DND-41 (cell line): ENCODE data around the gene CSNK2A1.

Source experiments
- ATAC-seq: fragments of 200-7000 bp; cut with Tn5 transposase; 3 replicates; pipeline ENCODE4 v1.9.1; 2021; ENCODE audit warnings: low read depth; ENCODE audit not compliant: insufficient read depth
- DNase-seq: peaks from one replicate; pipeline ENCODE4 v3.0.0-alpha.2; 2020
- H2AFZ ChIP-seq: 2 replicates; pipeline ENCODE4 v1.6.0; 2012; ENCODE audit warnings: low read depth, low read length
- H3K27ac ChIP-seq: 2 replicates; pipeline ENCODE4 v1.5.1; 2012; ENCODE audit warnings: low read length, inconsistent platforms
- H3K27me3 ChIP-seq: fragments of 200-600 bp; sonication (generic); 2 replicates; pipeline ENCODE4 v1.6.0; 2012; ENCODE audit warnings: low read length, mild to moderate bottlenecking, inconsistent platforms; ENCODE audit not compliant: insufficient read depth, poor library complexity
- H3K36me3 ChIP-seq: 2 replicates; pipeline ENCODE4 v1.5.1; 2012; ENCODE audit warnings: low read length, inconsistent platforms; ENCODE audit not compliant: insufficient read depth
- H3K4me1 ChIP-seq: 2 replicates; pipeline ENCODE4 v1.5.1; 2012; ENCODE audit warnings: mild to moderate bottlenecking, low read length; ENCODE audit not compliant: insufficient read depth
- H3K4me2 ChIP-seq: 2 replicates; pipeline ENCODE4 v1.6.0; 2012; ENCODE audit warnings: mild to moderate bottlenecking, moderate library complexity, low read length, inconsistent platforms; ENCODE audit not compliant: insufficient read depth
- H3K4me3 ChIP-seq, 2 experiments: fragments of 200-600 bp in 1 of 2; shearing (Covaris generic) in 1 of 2; 2 replicates each; pipeline ENCODE4 v1.5.1; 2012 to 2016; ENCODE audit warnings: inconsistent platforms in 2 of 2, low read length in 2 of 2, mild to moderate bottlenecking in 2 of 2, low read depth in 1 of 2, moderate library complexity in 1 of 2
- H3K79me2 ChIP-seq: 2 replicates; pipeline ENCODE4 v1.6.0; 2012; ENCODE audit warnings: low read length, inconsistent platforms; ENCODE audit not compliant: insufficient read depth
- H3K9ac ChIP-seq: 2 replicates; pipeline ENCODE4 v1.6.0; 2012; ENCODE audit warnings: low read depth, mild to moderate bottlenecking, inconsistent platforms, low read length, moderate library complexity
- H3K9me3 ChIP-seq: 2 replicates; pipeline ENCODE4 v1.5.1; 2012; ENCODE audit warnings: low read length, moderate library complexity, mild to moderate bottlenecking, inconsistent platforms; ENCODE audit not compliant: insufficient read depth, severe bottlenecking
- H4K20me1 ChIP-seq: 2 replicates; pipeline ENCODE4 v1.6.0; 2012; ENCODE audit warnings: low read length; ENCODE audit not compliant: insufficient read depth
- EZH2 ChIP-seq: IDR thresholded peaks from 3 replicates; pipeline ENCODE4 v1.6.1; 2012; ENCODE audit warnings: borderline replicate concordance, low read depth, mild to moderate bottlenecking, moderate library complexity, low read length, inconsistent platforms; ENCODE audit not compliant: severe bottlenecking
- TF ChIP-seq, protein P1 (sequence below): IDR thresholded peaks from 2 replicates; pipeline ENCODE4 v1.5.1; 2012; ENCODE audit warnings: borderline replicate concordance, low read length, moderate library complexity, mild to moderate bottlenecking; ENCODE audit not compliant: poor library complexity, severe bottlenecking; ENCODE audit errors: extremely low read depth

CSNK2A1 gene

DNA sequence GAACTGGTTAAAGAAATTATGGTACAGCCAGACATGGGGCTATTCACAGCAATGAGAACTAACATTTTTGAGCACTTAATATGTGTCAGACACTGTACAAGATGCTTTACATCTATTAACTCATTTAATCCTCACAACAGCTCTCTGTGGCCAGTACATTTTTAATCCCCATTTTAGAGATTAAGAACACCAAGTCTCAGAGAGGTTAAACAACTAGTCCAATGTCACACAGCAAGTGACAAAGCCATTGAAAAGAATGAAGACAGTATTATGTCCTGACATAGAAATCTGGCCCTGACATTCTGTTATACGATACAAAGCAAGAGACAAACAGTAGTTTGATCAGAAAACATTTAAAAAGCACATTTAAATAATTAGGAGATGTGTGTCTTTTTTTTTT, 3.8 kb upstream of the CSNK2A1 start:
- TF ChIP-seq, protein P1, sequence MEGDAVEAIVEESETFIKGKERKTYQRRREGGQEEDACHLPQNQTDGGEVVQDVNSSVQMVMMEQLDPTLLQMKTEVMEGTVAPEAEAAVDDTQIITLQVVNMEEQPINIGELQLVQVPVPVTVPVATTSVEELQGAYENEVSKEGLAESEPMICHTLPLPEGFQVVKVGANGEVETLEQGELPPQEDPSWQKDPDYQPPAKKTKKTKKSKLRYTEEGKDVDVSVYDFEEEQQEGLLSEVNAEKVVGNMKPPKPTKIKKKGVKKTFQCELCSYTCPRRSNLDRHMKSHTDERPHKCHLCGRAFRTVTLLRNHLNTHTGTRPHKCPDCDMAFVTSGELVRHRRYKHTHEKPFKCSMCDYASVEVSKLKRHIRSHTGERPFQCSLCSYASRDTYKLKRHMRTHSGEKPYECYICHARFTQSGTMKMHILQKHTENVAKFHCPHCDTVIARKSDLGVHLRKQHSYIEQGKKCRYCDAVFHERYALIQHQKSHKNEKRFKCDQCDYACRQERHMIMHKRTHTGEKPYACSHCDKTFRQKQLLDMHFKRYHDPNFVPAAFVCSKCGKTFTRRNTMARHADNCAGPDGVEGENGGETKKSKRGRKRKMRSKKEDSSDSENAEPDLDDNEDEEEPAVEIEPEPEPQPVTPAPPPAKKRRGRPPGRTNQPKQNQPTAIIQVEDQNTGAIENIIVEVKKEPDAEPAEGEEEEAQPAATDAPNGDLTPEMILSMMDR: no peak
- TF ChIP-seq EZH2: no peak
- no peak for ATAC-seq

DNA sequence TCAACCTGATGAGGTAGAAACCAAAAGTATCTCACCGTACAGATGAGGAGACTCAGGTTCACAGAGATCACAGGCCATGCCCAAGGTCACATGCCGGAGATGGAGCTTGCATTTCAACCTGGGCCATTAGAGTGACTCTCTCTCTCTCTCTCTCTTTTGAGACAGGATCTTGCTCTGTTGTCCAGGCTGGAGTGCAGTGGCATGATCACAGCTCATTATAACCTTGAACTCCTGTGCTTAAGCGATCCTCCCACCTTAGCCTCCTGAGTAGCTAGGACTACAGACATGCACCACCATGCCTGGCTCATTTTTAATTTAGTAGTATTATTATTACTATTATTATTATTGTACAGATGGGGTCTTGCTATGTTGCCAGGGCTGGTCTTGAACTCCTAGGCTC, 2.8 kb upstream of the CSNK2A1 start:
- no peak overlapping the region for H2AFZ ChIP-seq
- DNase-seq: no peak
- H3K27ac ChIP-seq: no peak overlapping the region
- H3K79me2 ChIP-seq: peaks cover 22% of the 10 kb centered on the region
- no peak for ATAC-seq
- no peak overlapping the region for H3K4me3 ChIP-seq
- no peak overlapping the region for H3K9ac ChIP-seq
- H3K9me3 ChIP-seq: peaks cover 4% of the 10 kb centered on the region
- peaks cover 19% of the 10 kb centered on the region for H3K27me3 ChIP-seq
- no peak for TF ChIP-seq EZH2
- TF ChIP-seq, protein P1: no peak
- peaks cover 10% of the 10 kb centered on the region; the same call in 1 of the 2 replicates for H4K20me1 ChIP-seq
- H3K36me3 ChIP-seq: peaks cover 7% of the 10 kb centered on the region
- H3K4me1 ChIP-seq: peaks cover 24% of the 10 kb centered on the region
- H3K4me2 ChIP-seq: no peak overlapping the region

More for the DNA sequence above, 3.8 kb upstream of the CSNK2A1 start:
- no peak overlapping the region for H3K4me3 ChIP-seq
- H3K4me1 ChIP-seq: peaks cover 14% of the 10 kb centered on the region
- no peak overlapping the region for H3K9ac ChIP-seq
- DNase-seq: no peak
- H3K36me3 ChIP-seq: peaks cover 2% of the 10 kb centered on the region; the same call in 1 of the 2 replicates
- H3K4me2 ChIP-seq: no peak overlapping the region
- no peak overlapping the region for H2AFZ ChIP-seq
- H3K79me2 ChIP-seq: peaks cover 12% of the 10 kb centered on the region
- peaks cover 26% of the 10 kb centered on the region for H3K27me3 ChIP-seq
- H3K27ac ChIP-seq: no peak overlapping the region
- H4K20me1 ChIP-seq: no peaks in the 10 kb centered on the region; the same call in 1 of the 2 replicates
- H3K9me3 ChIP-seq: peaks cover 4% of the 10 kb centered on the region

DNA sequence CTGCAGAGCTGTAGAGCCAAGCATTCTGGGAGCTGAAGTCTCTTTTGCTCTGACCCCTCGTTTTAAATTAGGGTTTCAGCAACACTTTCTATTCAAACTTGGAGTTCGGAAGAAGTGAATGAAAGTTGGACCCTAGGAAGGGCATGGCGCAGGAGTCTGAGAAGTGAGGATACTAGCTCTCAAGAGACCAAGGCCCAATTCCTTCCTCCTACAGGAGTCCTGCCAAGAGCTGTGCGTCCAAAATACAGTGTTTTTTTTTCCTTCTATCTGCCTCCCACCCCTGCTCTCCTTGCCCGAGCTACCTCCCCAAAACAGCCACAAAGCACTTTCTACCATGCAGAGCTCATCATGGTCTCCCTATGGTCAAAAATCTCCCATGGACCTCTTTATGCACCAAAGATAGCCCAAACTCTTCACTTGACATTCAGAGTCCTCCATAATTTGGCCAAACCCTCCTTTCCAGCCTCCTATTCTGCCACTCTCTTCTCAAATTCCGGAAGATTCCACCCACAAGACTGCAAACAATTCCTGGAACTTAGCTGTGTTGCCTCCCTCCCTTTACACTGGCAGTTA, 649 bp upstream of the CSNK2A1 start:
- peak overlapping the region; percentile 83 to 89; a peak in 3 of 4 replicates for H3K4me3 ChIP-seq
- no peak for DNase-seq
- peaks cover 7% of the 10 kb centered on the region for H3K27me3 ChIP-seq
- peaks cover 18% of the 10 kb centered on the region for H3K36me3 ChIP-seq
- H3K9ac ChIP-seq: peak overlapping the region; percentile 95
- H2AFZ ChIP-seq: peak overlapping the region; percentile 94
- peaks cover 44% of the 10 kb centered on the region for H3K4me1 ChIP-seq
- TF ChIP-seq, protein P1: no peak
- no peak for TF ChIP-seq EZH2
- peak overlapping the region; percentile 71 for H3K4me2 ChIP-seq
- H4K20me1 ChIP-seq: peaks cover 31% of the 10 kb centered on the region
- H3K27ac ChIP-seq: peak overlapping the region; percentile 93
- peaks cover 4% of the 10 kb centered on the region for H3K9me3 ChIP-seq
- H3K79me2 ChIP-seq: peaks cover 43% of the 10 kb centered on the region
- ATAC-seq: no peak
